ENCODE data around the gene SIAH3.

The SIAH3 gene

GRCh38 chr13:45778882-45779281, 72.7 kb downstream of the SIAH3 start:
- no peak overlapping the region for H3K27ac ChIP-seq
- no peak overlapping the region for H3K4me3 ChIP-seq
- no peak for DNase-seq (ENCODE audit: low spot score)
- TF ChIP-seq, protein P1, sequence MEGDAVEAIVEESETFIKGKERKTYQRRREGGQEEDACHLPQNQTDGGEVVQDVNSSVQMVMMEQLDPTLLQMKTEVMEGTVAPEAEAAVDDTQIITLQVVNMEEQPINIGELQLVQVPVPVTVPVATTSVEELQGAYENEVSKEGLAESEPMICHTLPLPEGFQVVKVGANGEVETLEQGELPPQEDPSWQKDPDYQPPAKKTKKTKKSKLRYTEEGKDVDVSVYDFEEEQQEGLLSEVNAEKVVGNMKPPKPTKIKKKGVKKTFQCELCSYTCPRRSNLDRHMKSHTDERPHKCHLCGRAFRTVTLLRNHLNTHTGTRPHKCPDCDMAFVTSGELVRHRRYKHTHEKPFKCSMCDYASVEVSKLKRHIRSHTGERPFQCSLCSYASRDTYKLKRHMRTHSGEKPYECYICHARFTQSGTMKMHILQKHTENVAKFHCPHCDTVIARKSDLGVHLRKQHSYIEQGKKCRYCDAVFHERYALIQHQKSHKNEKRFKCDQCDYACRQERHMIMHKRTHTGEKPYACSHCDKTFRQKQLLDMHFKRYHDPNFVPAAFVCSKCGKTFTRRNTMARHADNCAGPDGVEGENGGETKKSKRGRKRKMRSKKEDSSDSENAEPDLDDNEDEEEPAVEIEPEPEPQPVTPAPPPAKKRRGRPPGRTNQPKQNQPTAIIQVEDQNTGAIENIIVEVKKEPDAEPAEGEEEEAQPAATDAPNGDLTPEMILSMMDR (IDR thresholded peaks at IDR 0.05), result no peak

GRCh38 chr13:45776748-45777147, 74.8 kb downstream of the SIAH3 start:
- no peak for DNase-seq (ENCODE audit: low spot score)
- no peak overlapping the region for H3K27ac ChIP-seq
- H3K4me3 ChIP-seq, result no peak overlapping the region
- TF ChIP-seq, protein P1 (IDR thresholded peaks at IDR 0.05), result no peak

DNA sequence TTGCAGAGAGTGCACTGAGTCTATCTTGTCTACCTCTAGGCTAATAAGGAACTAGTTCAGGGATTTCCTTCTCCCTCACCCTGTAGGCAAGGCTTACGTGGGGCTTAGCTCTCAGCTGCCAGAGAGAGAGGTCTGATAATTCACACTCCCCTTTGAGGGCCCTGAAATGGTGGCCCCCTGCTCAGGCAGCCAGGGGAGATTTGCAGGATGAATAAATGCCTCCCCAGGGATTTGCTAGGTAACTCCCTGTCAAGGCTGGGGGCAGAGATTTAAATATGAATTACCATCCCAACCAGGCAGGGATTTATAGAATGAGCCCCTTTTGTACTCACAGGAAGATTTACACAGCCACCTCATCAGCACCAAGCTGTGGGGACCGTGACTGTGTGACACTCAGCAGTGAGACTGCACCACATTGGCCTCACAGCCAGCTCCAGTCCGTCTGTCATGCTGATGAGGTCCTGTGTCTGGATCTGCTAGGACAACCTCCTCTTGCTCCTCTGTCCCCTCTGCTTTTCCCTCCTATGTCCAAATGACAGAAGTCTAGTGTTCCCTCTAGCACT, 76.1 kb downstream of the SIAH3 start:
- DNase-seq (ENCODE audit: low spot score), result peak; percentile 50
- TF ChIP-seq, protein P1 (IDR thresholded peaks at IDR 0.05), result no peak
- H3K4me3 ChIP-seq, result no peak overlapping the region
- H3K27ac ChIP-seq, result no peak overlapping the region

DNA sequence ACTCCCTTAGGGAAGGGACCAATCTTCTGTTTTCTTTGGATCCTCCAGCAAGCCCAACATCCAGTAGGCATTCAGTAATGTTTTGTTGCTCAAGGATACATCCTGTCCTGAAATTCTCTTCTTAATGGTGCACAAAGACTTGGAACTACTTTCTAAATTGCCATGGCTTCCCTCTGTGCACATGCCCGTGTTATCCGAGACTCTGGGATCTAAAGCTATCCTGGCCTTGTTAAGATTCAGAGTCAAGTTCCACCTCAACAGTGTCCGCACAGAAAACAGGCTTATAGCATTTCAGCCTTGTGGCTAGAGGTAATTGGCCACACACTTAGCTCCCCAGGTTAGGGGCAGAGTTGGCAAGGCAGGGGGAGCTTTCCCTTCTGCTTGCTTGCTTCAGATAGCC, 77.6 kb downstream of the SIAH3 start:
- no peak overlapping the region for H3K27ac ChIP-seq
- TF ChIP-seq, protein P1 (IDR thresholded peaks at IDR 0.05), result no peak
- H3K4me3 ChIP-seq, result no peak overlapping the region
- DNase-seq (ENCODE audit: low spot score), result peak; percentile 5

DNA sequence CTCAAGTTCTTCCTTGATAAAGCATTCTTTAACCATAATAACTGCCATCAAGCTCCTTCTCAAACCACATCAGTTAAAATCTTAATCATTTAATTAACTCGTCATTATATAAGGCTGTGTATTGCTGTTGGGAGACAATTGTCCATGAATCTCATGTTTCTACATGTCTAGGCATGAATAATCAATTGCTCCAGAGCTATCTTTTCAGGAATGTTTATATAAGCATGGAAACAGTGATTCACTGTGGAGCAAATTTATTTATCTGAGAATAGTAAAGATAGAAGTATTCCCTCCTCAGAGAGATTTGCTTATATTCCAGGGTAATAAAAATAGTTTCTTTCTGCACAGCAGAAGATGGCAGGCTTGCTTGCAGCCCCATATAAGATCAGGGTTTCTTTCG, 78.3 kb downstream of the SIAH3 start:
- TF ChIP-seq, protein P1 (IDR thresholded peaks at IDR 0.05), result no peak
- no peak overlapping the region for H3K27ac ChIP-seq
- no peak overlapping the region for H3K4me3 ChIP-seq
- no peak for DNase-seq (ENCODE audit: low spot score)

DNA sequence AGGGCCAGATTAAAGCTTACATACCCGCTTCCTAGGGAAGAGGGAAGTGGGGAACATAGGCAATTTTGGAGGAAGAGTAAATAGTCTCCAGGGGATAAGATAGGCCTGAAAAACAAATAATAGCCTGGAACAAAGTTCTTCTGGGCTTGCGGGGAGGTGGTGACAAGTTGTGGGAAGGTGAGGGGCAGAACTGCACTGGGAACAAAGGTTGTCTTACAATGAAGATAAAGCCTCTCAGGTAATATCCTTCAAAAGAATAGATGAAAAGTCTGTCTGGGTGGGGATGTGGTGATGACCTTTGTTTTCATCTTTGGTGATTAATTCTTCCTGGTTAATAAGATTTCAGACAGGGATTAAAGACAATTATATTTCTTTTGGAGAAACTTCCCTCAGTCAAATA, 80.7 kb downstream of the SIAH3 start:
- no peak for DNase-seq (ENCODE audit: low spot score)
- H3K4me3 ChIP-seq, result no peak overlapping the region
- no peak overlapping the region for H3K27ac ChIP-seq
- TF ChIP-seq, protein P1 (IDR thresholded peaks at IDR 0.05), result no peak

- TF ChIP-seq, protein P1 (IDR thresholded peaks at IDR 0.05), result no peak
- no peak overlapping the region for H3K27ac ChIP-seq
- no peak for DNase-seq (ENCODE audit: low spot score)
- no peak overlapping the region for H3K4me3 ChIP-seq
These were observed 82.7 kb downstream of the SIAH3 start for GRCh38 chr13:45768656-45769479.

Data from coronary artery (tissue), 2 donors.